ENCODE data around the gene GPR55.

The GPR55 gene

GRCh38 chr2:230927711-230928341, 2.8 kb upstream of the GPR55 start:
- Histone ChIP-seq H3K36me3 (ENCODE audit: control insufficient read depth, insufficient read depth, low read length) (no peaks in the 10 kb centered on the region), H3K27me3 (ENCODE audit: control insufficient read depth, insufficient read depth, low read length, poor library complexity, severe bottlenecking) (no peaks in the 10 kb centered on the region), H3K9me3 (ENCODE audit: control insufficient read depth, low read length) (no peaks in the 10 kb centered on the region), H3K4me3 (ENCODE audit: insufficient read depth, low read depth, low read length) (no peak overlapping the region), H3K27ac (ENCODE audit: insufficient read depth, low read depth, low read length, poor library complexity, severe bottlenecking) (no peak overlapping the region), H3K4me1 (ENCODE audit: control insufficient read depth, insufficient read depth, low read length) (peaks cover 3% of the 10 kb centered on the region)
- WGBS, 2 experiments = 93 to 95% methylated on average over 14 of the region's 14 CpGs

GRCh38 chr2:230925879-230926765, 1.1 kb upstream of the GPR55 start:
- WGBS, 2 experiments = 94% methylated on average over 11 of the region's 11 CpGs
- no peaks in the 10 kb centered on the region for H3K27me3 ChIP-seq (ENCODE audit: control insufficient read depth, insufficient read depth, low read length, poor library complexity, severe bottlenecking)
- H3K4me3 ChIP-seq (ENCODE audit: insufficient read depth, low read depth, low read length) = no peak overlapping the region
- H3K27ac ChIP-seq (ENCODE audit: insufficient read depth, low read depth, low read length, poor library complexity, severe bottlenecking) = no peak overlapping the region
- no peaks in the 10 kb centered on the region for H3K36me3 ChIP-seq (ENCODE audit: control insufficient read depth, insufficient read depth, low read length)
- no peaks in the 10 kb centered on the region for H3K4me1 ChIP-seq (ENCODE audit: control insufficient read depth, insufficient read depth, low read length)
- H3K9me3 ChIP-seq (ENCODE audit: control insufficient read depth, low read length) = no peaks in the 10 kb centered on the region

- no peaks in the 10 kb centered on the region for H3K36me3 ChIP-seq (ENCODE audit: control insufficient read depth, insufficient read depth, low read length)
- WGBS, 2 experiments = 90 to 93% methylated on average over 9 of the region's 9 CpGs
- H3K27ac ChIP-seq (ENCODE audit: insufficient read depth, low read depth, low read length, poor library complexity, severe bottlenecking) = no peak overlapping the region
- H3K4me3 ChIP-seq (ENCODE audit: insufficient read depth, low read depth, low read length) = no peak overlapping the region
- H3K9me3 ChIP-seq (ENCODE audit: control insufficient read depth, low read length) = no peaks in the 10 kb centered on the region
- H3K27me3 ChIP-seq (ENCODE audit: control insufficient read depth, insufficient read depth, low read length, poor library complexity, severe bottlenecking) = no peaks in the 10 kb centered on the region
- H3K4me1 ChIP-seq (ENCODE audit: control insufficient read depth, insufficient read depth, low read length) = no peaks in the 10 kb centered on the region
Observed at GRCh38 chr2:230925443-230925878, 419 bp upstream of the GPR55 start.

- Histone ChIP-seq H3K4me1 (ENCODE audit: control insufficient read depth, insufficient read depth, low read length) (no peaks in the 10 kb centered on the region), H3K27ac (ENCODE audit: insufficient read depth, low read depth, low read length, poor library complexity, severe bottlenecking) (no peak overlapping the region), H3K9me3 (ENCODE audit: control insufficient read depth, low read length) (no peaks in the 10 kb centered on the region), H3K4me3 (ENCODE audit: insufficient read depth, low read depth, low read length) (no peak overlapping the region), H3K27me3 (ENCODE audit: control insufficient read depth, insufficient read depth, low read length, poor library complexity, severe bottlenecking) (no peaks in the 10 kb centered on the region), H3K36me3 (ENCODE audit: control insufficient read depth, insufficient read depth, low read length) (no peaks in the 10 kb centered on the region)
- 92 to 93% methylated on average over 6 of the region's 6 CpGs for WGBS, 2 experiments
Observed at GRCh38 chr2:230924092-230924469, 961 bp downstream of the GPR55 start.

GRCh38 chr2:230922951-230923717, 1.9 kb downstream of the GPR55 start:
- Histone ChIP-seq H3K4me3 (ENCODE audit: insufficient read depth, low read depth, low read length) (no peak overlapping the region), H3K9me3 (ENCODE audit: control insufficient read depth, low read length) (no peaks in the 10 kb centered on the region), H3K27ac (ENCODE audit: insufficient read depth, low read depth, low read length, poor library complexity, severe bottlenecking) (no peak overlapping the region), H3K27me3 (ENCODE audit: control insufficient read depth, insufficient read depth, low read length, poor library complexity, severe bottlenecking) (no peaks in the 10 kb centered on the region), H3K36me3 (ENCODE audit: control insufficient read depth, insufficient read depth, low read length) (no peaks in the 10 kb centered on the region), H3K4me1 (ENCODE audit: control insufficient read depth, insufficient read depth, low read length) (no peaks in the 10 kb centered on the region)
- WGBS, 2 experiments = 93% methylated on average over 16 of the region's 16 CpGs

- Histone ChIP-seq H3K9me3 (ENCODE audit: control insufficient read depth, low read length) (no peaks in the 10 kb centered on the region), H3K27me3 (ENCODE audit: control insufficient read depth, insufficient read depth, low read length, poor library complexity, severe bottlenecking) (no peaks in the 10 kb centered on the region), H3K4me1 (ENCODE audit: control insufficient read depth, insufficient read depth, low read length) (no peaks in the 10 kb centered on the region), H3K36me3 (ENCODE audit: control insufficient read depth, insufficient read depth, low read length) (no peaks in the 10 kb centered on the region), H3K27ac (ENCODE audit: insufficient read depth, low read depth, low read length, poor library complexity, severe bottlenecking) (no peak overlapping the region), H3K4me3 (ENCODE audit: insufficient read depth, low read depth, low read length) (no peak overlapping the region)
- WGBS, 2 experiments = 83 to 86% methylated on average over 11 of the region's 11 CpGs
Observed at GRCh38 chr2:230921806-230922595, 3.0 kb downstream of the GPR55 start.

- no peak overlapping the region for H3K4me3 ChIP-seq (ENCODE audit: insufficient read depth, low read depth, low read length)
- 80 to 84% methylated on average over 2 of the region's 2 CpGs for WGBS, 2 experiments
- H3K9me3 ChIP-seq (ENCODE audit: control insufficient read depth, low read length) = no peaks in the 10 kb centered on the region
- no peaks in the 10 kb centered on the region for H3K27me3 ChIP-seq (ENCODE audit: control insufficient read depth, insufficient read depth, low read length, poor library complexity, severe bottlenecking)
- peaks cover 3% of the 10 kb centered on the region for H3K4me1 ChIP-seq (ENCODE audit: control insufficient read depth, insufficient read depth, low read length)
- no peaks in the 10 kb centered on the region for H3K36me3 ChIP-seq (ENCODE audit: control insufficient read depth, insufficient read depth, low read length)
- no peak overlapping the region for H3K27ac ChIP-seq (ENCODE audit: insufficient read depth, low read depth, low read length, poor library complexity, severe bottlenecking)
Observed at GRCh38 chr2:230920167-230920566, 4.9 kb downstream of the GPR55 start.

- 82% methylated on average over 2 of the region's 2 CpGs; no CpG with 5 or more reads in 1 of the 2 experiments for WGBS, 2 experiments
- peaks cover 7% of the 10 kb centered on the region for H3K4me1 ChIP-seq (ENCODE audit: control insufficient read depth, insufficient read depth, low read length)
- H3K4me3 ChIP-seq (ENCODE audit: insufficient read depth, low read depth, low read length) = no peak overlapping the region
- H3K36me3 ChIP-seq (ENCODE audit: control insufficient read depth, insufficient read depth, low read length) = no peaks in the 10 kb centered on the region
- no peak overlapping the region for H3K27ac ChIP-seq (ENCODE audit: insufficient read depth, low read depth, low read length, poor library complexity, severe bottlenecking)
- H3K27me3 ChIP-seq (ENCODE audit: control insufficient read depth, insufficient read depth, low read length, poor library complexity, severe bottlenecking) = no peaks in the 10 kb centered on the region
- no peaks in the 10 kb centered on the region for H3K9me3 ChIP-seq (ENCODE audit: control insufficient read depth, low read length)
Observed at GRCh38 chr2:230919681-230920080, 5.4 kb downstream of the GPR55 start.

- Histone ChIP-seq H3K27me3 (ENCODE audit: control insufficient read depth, insufficient read depth, low read length, poor library complexity, severe bottlenecking) (no peaks in the 10 kb centered on the region), H3K9me3 (ENCODE audit: control insufficient read depth, low read length) (no peaks in the 10 kb centered on the region), H3K27ac (ENCODE audit: insufficient read depth, low read depth, low read length, poor library complexity, severe bottlenecking) (no peak overlapping the region), H3K4me1 (ENCODE audit: control insufficient read depth, insufficient read depth, low read length) (peaks cover 7% of the 10 kb centered on the region), H3K36me3 (ENCODE audit: control insufficient read depth, insufficient read depth, low read length) (no peaks in the 10 kb centered on the region), H3K4me3 (ENCODE audit: insufficient read depth, low read depth, low read length) (no peak overlapping the region)
- 100% methylated on average over 1 to 2 of the region's 2 CpGs for whole genome bisulfite sequencing, 2 experiments
Observed at GRCh38 chr2:230919240-230919639, 5.8 kb downstream of the GPR55 start.
